RCC 7860 (cell line): ENCODE results near the gene ADIPOR2.
A peak's percentile ranks its signal among the peaks of the same experiment; 100 is the strongest.
"Not testable (repeated sequence)": the region's sequence is repeated elsewhere in the genome, so short reads cannot be mapped to it uniquely, and the experiment has no call there.

Experiments
- DNase-seq: peaks from one replicate; pipeline ENCODE4 v3.0.0-alpha.2; 2015; ENCODE audit warnings: low spot score
- FAIRE-seq: peaks from 2 replicates; lab custom pipeline; 2012; peaks lifted over from hg19 to GRCh38; lab: Jason Lieb, UNC

The ADIPOR2 gene

DNA sequence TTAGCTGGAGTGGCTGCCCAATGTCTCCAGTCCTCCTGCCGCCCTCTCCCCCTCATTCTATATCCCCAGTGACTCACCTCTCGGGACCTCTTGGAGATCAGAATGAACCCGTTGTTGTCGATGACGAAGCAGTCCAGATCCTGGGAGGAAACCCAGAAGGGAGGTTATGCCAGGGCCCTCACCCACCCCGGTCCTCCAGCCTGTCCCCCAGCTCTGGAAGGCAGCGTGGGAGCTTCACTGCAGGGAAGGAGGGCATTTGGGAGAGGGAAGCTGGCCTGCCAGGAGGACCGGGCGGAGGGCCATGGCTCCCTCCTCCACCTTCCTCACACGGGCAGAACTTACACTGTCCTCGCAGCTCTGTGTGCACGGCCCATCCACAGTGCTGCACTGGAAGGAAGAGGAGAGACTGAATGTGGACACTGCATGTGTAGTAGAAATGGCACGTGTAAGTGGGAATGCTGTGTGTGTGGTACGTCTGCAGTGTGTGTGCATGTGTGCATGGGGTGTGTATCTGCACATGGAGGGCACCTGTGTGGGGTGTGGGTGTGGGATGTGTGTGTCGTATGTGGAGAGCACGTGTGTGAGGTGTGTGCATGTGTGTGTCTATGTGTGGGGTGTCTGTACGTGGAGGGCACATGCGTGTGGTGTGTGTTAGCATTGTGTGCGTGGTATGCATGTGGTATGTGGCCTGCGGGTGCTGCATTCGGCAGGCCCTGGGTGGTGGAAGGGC, 119.5 kb downstream of the ADIPOR2 start:
- FAIRE-seq (no peak), DNase-seq (no peak)

GRCh38 chr12:1810931-1811280, 120.0 kb downstream of the ADIPOR2 start:
- FAIRE-seq (no peak), DNase-seq (no peak)

DNA sequence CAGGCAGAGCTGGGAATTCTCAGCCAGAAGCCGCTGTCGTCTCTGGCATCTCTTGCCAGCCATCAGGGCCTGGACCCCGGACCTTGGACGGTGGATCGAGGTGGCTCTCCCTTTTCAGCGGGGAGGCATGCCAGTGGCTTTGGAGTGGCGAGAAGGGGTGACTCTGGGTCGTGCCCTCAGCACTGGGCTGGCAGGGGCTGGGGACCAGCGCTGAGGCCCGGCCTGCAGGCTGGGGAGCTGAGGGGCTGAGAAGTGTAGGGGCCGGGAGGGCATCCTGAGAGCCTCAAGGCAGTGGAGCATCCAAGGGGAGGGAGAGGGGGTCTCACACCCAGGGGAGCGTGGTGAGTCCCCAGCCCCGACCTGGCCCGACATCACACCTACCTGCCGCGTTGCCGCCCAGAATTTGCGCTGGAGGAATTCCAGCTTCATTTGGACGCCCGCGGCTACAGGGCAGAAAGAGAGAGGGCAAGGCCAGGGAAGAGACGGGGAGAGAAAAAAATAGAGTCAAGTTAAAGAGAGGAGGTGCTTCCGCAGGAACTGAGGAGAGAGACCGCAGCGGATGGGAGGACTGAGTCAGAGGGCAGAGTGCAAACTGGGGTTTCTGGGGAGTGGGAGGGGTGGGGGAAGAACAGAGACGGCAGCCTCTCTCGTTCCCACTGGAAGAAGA, 120.5 kb downstream of the ADIPOR2 start:
- DNase-seq (peak; percentile 4), FAIRE-seq (no peak)

GRCh38 chr12:1811948-1812291, 121.0 kb downstream of the ADIPOR2 start:
- FAIRE-seq (no peak), DNase-seq (no peak)

DNA sequence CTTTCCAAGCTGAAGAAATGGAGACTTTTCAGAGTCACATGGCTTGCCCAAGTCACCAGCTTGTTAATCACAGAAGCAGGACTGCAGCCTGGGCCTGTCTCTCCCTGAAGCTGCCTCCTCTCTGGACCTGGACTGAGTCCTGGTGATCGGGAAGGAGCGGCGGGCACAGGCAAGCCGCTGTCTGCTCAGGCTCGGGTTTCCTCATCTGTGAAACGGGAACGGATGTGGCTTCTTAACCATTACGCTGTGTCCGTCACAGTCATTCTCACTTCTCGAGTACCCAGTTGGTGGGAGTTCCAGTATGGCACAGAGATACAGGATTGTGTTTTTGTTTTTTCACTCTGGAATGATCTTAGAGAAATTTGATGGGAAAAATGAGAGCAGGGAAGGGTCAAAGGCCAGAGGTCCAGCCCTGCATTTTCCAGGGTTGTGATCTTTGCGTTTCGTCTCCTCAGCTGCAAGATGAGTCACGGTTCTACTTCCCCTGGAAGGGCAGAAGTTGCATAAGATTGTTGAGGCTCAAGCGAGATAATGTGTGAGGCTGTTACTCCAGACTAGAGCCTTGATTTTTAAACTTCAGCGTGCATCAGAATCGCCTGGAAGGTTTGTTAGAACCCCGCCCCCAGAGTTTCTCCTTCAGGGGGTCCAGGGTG, 121.9 kb downstream of the ADIPOR2 start:
- no peak for FAIRE-seq

DNA sequence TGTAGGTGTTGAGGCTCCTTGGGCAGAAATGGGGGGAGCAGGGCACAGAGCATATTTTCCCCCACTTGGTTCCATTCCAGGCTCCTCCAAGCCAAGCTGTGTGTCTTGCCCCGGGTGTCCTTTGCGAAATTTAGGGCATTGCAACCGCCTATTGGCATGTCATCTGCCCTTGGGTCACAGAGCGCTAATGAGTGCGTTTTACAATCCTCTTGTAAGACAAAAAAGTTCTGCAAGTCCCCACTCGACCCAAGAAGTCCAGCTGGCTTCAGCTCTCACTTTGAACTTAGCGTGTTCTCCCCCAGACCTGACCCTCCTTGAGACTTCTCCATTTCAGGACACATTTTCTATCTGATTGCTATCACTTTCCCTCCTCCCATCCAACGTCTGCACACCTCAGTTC, 123.4 kb downstream of the ADIPOR2 start:
- FAIRE-seq: no peak

More for the DNA sequence above, 121.9 kb downstream of the ADIPOR2 start:
- DNase-seq: peak; percentile 30

DNA sequence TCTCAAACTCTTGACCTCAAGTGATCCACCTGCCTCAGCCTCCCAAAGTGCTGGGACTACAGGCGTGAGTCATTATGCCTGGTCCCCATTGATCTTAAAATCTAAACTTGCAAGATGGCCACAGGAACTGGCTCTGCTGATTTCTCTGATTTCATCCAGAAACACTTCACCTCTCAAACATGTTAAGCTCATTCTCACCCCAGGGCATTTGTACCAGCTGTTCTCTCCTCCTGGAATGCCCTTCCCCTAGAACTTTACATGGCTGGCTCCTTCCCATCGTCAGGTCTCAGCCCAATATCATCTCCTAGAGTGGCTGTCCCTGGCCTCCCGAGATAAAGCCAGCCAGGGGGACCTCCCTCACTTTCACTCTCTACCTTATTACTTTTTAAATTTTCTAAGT, 124.2 kb downstream of the ADIPOR2 start:
- FAIRE-seq: no peak
- no peak for DNase-seq

More for the DNA sequence above, 123.4 kb downstream of the ADIPOR2 start:
- no peak for DNase-seq

DNA sequence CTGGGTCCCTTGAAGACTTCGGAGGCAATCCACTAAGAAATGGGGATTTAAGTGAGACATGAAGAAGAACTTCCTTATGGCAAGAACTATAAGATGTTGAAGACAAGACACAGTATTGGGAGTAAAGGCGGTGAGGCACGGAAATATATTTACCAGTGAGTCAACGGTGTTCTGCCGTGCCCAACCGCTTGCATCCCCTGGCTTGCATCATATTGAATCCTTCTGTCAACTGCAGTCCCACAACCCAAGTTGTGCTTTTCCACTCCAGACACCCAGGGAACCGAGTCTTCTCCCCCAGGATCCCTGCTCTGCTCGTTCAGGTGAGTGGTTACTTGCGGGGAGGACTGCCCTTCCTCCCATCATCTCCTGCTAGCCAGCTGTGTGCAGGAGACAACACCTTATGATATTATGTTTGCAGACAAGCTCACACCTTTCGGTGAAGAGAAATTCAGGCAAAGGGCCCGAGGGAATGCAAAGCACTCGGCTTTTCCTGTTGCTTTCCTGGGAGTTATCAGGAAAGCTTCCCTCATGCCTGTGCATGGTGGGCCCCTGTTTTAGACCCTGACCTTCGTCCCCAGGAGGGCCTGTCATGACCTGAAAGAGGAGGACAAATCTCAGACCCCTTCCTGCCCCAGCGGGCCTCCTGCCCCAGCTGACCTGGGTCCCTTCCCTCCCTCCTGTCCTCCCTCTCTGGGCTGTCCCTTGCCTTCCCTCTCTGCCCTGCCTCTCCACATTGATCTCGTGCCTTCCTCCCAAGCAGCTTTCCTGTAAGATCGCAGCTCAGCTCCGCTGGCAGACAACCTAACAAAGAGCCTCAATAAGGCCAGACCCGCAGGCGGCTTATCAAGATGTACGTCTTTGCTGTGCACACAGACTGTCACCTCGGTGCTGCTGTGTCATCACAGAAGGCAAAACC, 125.2 kb downstream of the ADIPOR2 start:
- DNase-seq (no peak), FAIRE-seq (no peak)

GRCh38 chr12:1816730-1817348, 126.0 kb downstream of the ADIPOR2 start:
- DNase-seq (no peak), FAIRE-seq (no peak)

DNA sequence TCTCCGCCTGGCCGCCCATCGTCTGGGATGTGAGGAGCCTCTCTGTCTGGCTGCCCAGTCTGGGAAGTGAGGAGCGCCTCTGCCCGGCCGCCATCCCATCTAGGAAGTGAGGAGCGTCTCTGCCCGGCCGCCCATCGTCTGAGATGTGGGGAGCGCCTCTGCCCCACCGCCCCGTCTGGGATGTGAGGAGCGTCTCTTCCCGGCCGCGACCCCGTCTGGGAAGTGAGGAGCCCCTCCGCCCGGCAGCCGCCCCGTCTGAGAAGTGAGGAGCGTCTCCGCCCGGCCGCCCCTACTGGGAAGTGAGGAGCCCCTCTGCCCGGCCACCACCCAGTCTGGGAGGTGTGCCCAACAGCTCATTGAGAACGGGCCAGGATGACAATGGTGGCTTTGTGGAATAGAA, 127.1 kb downstream of the ADIPOR2 start:
- not testable (repeated sequence) for DNase-seq, FAIRE-seq

DNA sequence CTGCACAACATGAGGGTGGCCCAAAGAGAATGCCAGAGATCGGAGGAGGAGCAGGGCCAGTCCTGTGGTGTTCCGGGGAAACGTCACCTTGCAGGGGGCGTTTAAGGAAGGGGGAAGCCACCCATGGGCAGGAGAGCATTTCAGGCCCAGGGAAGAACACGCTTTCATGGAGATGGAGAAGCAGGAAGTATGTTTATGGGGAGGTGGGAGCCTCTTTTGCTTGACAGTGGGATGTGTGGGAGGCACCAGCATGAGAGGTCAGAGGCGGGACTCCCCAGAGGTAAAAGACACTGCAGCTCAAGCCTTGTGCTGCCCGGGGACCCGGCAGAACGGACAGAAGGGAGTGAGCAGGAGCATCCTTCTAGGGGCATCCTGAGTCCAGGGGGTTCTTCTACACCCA, 128.2 kb downstream of the ADIPOR2 start:
- no peak for FAIRE-seq
- no peak for DNase-seq

GRCh38 chr12:1819571-1819970, 128.7 kb downstream of the ADIPOR2 start:
- no peak for DNase-seq
- FAIRE-seq: no peak

DNA sequence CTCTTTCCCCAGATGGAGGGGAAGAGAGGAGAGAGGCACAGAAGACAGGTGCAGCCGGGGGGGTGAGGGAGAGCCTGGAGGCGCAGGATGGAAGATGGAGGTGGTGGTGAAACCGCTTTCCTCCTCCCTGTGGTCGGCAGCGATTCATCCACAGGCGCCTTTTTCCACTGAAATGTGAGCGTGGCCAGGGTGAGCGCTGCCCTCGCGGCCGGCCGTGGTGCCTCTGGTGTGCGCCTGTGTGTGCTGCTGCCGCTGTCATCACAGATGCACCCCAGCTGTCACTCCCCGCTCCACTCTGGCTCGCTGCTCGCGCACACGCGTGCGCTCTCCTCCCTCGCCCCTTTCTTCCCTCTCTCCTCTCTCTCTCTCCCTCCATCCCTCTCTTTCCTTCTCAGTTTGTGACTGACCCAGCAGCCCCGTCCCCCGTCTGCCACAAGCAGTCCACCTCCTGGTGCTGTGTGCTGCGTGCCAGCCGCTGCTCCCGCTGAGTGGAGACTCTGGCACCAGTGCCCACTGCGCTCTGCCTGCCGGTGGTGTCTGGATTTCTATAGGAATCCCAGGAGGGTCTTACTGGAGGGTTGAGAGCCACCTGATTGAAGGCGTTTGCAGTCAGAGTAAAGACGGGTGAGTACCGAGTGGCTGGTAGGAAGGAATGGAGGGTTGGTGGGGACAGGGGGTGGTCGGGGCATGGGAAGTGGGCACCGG, 129.5 kb downstream of the ADIPOR2 start, which contains the start of gene LRTM2:
Gene LRTM2, plus strand, starts transcription at position 375 of the 705 bp plus-strand sequence. CDS start 7,584 bp downstream, outside the sequence.
- no peak for DNase-seq
- no peak for FAIRE-seq

- no peak for FAIRE-seq
- DNase-seq: no peak
Measured at GRCh38 chr12:1820896-1821291, 130.0 kb downstream of the ADIPOR2 start.

DNA sequence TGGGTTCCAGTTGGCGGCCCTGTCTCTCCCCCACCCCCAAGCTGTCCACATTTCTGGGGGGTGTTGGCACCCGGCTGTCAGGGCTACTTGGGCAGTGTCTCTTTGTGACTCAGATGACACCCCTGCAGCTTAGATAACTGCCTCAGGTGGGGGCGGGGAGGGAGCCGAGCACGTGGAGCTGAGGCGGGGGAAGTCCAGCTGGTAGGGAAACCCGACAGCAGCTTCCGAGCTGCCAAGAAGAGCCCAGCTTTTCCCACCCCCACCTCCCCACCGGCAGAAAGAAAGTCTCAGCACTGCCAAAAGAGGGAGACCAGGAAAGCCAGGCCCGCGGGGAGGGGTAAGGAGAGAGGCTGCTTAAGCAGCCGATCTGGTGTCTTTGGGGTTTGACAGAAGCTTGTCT, 130.9 kb downstream of the ADIPOR2 start:
- no peak for DNase-seq
- no peak for FAIRE-seq

- FAIRE-seq (no peak), DNase-seq (no peak)
Measured at GRCh38 chr12:1822699-1823098, 131.8 kb downstream of the ADIPOR2 start.

GRCh38 chr12:1823237-1823636, 132.4 kb downstream of the ADIPOR2 start:
- DNase-seq (no peak), FAIRE-seq (no peak)

- no peak for DNase-seq
- no peak for FAIRE-seq
Measured at GRCh38 chr12:1825382-1826102, 134.7 kb downstream of the ADIPOR2 start.

DNA sequence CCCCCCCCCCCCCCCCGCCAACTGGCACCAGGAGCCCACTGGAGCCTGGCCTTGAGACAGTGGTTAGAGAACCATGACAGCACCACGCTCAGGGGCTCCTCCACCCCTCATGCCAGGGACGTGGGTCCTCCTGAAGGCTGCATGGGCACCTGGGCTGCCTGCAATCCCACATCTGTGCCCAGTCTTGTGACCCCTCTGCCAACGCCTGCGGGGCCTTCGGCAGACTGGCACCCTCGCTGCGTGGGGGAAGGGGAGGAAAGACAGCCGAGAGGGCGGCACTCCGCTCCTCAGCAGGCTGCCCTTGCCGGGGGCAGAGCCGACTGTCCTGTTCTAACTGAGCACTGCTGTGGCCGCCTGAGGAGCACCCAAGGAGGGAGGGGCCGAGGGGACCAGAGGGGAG, 135.5 kb downstream of the ADIPOR2 start:
- DNase-seq (no peak), FAIRE-seq (no peak)
